ENCODE measurements around the gene TRMT1.

The TRMT1 gene

GRCh38 chr19:13112555-13112954 is 4.0 kb downstream of the TRMT1 start:
- Histone ChIP-seq H3K27me3 (ENCODE audit: insufficient read depth, insufficient read length) (no peaks in the 10 kb centered on the region), H3K4me1 (ENCODE audit: insufficient read depth, insufficient read length) (peaks cover 17% of the 10 kb centered on the region), H3K4me3 (ENCODE audit: insufficient read length, low read depth) (no peak overlapping the region), H3K36me3 (ENCODE audit: insufficient read depth, insufficient read length, low read length) (peaks cover 67% of the 10 kb centered on the region), H3K9ac (ENCODE audit: insufficient read length, low read depth) (no peak overlapping the region), H3K9me3 (ENCODE audit: insufficient read depth, low read length) (no peaks in the 10 kb centered on the region)
- DNase-seq (ENCODE audit: low read depth, low spot score): no peak
- TF ChIP-seq ZNF274 (IDR thresholded peaks at IDR 0.05; ENCODE audit: low read depth, low read length): no peak
- no peak for TF ChIP-seq SUZ12 (IDR thresholded peaks at IDR 0.05; ENCODE audit: extremely low read depth, insufficient read depth, insufficient read length)
- no peak for TF ChIP-seq YY1 (IDR thresholded peaks at IDR 0.05; ENCODE audit: insufficient read depth, insufficient read length)

- Histone ChIP-seq H3K36me3 (ENCODE audit: insufficient read depth, insufficient read length, low read length) (peaks cover 72% of the 10 kb centered on the region), H3K27me3 (ENCODE audit: insufficient read depth, insufficient read length) (no peaks in the 10 kb centered on the region), H3K9ac (ENCODE audit: insufficient read length, low read depth) (peak overlapping the region; percentile 21), H3K9me3 (ENCODE audit: insufficient read depth, low read length) (no peaks in the 10 kb centered on the region), H3K4me3 (ENCODE audit: insufficient read length, low read depth) (no peak overlapping the region), H3K4me1 (ENCODE audit: insufficient read depth, insufficient read length) (peaks cover 12% of the 10 kb centered on the region)
- TF ChIP-seq YY1 (IDR thresholded peaks at IDR 0.05; ENCODE audit: insufficient read depth, insufficient read length) (no peak), ZNF274 (IDR thresholded peaks at IDR 0.05; ENCODE audit: low read depth, low read length) (no peak), SUZ12 (IDR thresholded peaks at IDR 0.05; ENCODE audit: extremely low read depth, insufficient read depth, insufficient read length) (no peak)
- DNase-seq (ENCODE audit: low read depth, low spot score): no peak
These were observed 6.4 kb downstream of the TRMT1 start for GRCh38 chr19:13110099-13110610.

- H3K4me3 ChIP-seq (ENCODE audit: insufficient read length, low read depth): no peak overlapping the region
- H3K9ac ChIP-seq (ENCODE audit: insufficient read length, low read depth): no peak overlapping the region
- DNase-seq (ENCODE audit: low read depth, low spot score): no peak
- no peaks in the 10 kb centered on the region for H3K9me3 ChIP-seq (ENCODE audit: insufficient read depth, low read length)
- H3K36me3 ChIP-seq (ENCODE audit: insufficient read depth, insufficient read length, low read length): peaks cover 72% of the 10 kb centered on the region
- H3K4me1 ChIP-seq (ENCODE audit: insufficient read depth, insufficient read length): peaks cover 12% of the 10 kb centered on the region
- H3K27me3 ChIP-seq (ENCODE audit: insufficient read depth, insufficient read length): no peaks in the 10 kb centered on the region
- TF ChIP-seq ZNF274 (IDR thresholded peaks at IDR 0.05; ENCODE audit: low read depth, low read length): no peak
- no peak for TF ChIP-seq YY1 (IDR thresholded peaks at IDR 0.05; ENCODE audit: insufficient read depth, insufficient read length)
- no peak for TF ChIP-seq SUZ12 (IDR thresholded peaks at IDR 0.05; ENCODE audit: extremely low read depth, insufficient read depth, insufficient read length)
These were observed 7.0 kb downstream of the TRMT1 start for GRCh38 chr19:13109361-13110098.

- Histone ChIP-seq H3K4me3 (ENCODE audit: insufficient read length, low read depth) (no peak overlapping the region), H3K36me3 (ENCODE audit: insufficient read depth, insufficient read length, low read length) (peaks cover 52% of the 10 kb centered on the region), H3K27me3 (ENCODE audit: insufficient read depth, insufficient read length) (no peaks in the 10 kb centered on the region), H3K4me1 (ENCODE audit: insufficient read depth, insufficient read length) (peaks cover 16% of the 10 kb centered on the region), H3K9ac (ENCODE audit: insufficient read length, low read depth) (no peak overlapping the region), H3K9me3 (ENCODE audit: insufficient read depth, low read length) (no peaks in the 10 kb centered on the region)
- no peak for TF ChIP-seq ZNF274 (IDR thresholded peaks at IDR 0.05; ENCODE audit: low read depth, low read length)
- TF ChIP-seq SUZ12 (IDR thresholded peaks at IDR 0.05; ENCODE audit: extremely low read depth, insufficient read depth, insufficient read length): no peak
- no peak for TF ChIP-seq YY1 (IDR thresholded peaks at IDR 0.05; ENCODE audit: insufficient read depth, insufficient read length)
- DNase-seq (ENCODE audit: low read depth, low spot score): no peak
These were observed 11.5 kb downstream of the TRMT1 start for GRCh38 chr19:13104848-13105711.

GRCh38 chr19:13104360-13104847 is 12.1 kb downstream of the TRMT1 start:
- Histone ChIP-seq H3K9me3 (ENCODE audit: insufficient read depth, low read length) (no peaks in the 10 kb centered on the region), H3K4me3 (ENCODE audit: insufficient read length, low read depth) (no peak overlapping the region), H3K27me3 (ENCODE audit: insufficient read depth, insufficient read length) (peaks cover 2% of the 10 kb centered on the region), H3K4me1 (ENCODE audit: insufficient read depth, insufficient read length) (peaks cover 11% of the 10 kb centered on the region), H3K9ac (ENCODE audit: insufficient read length, low read depth) (no peak overlapping the region), H3K36me3 (ENCODE audit: insufficient read depth, insufficient read length, low read length) (peaks cover 45% of the 10 kb centered on the region)
- no peak for TF ChIP-seq SUZ12 (IDR thresholded peaks at IDR 0.05; ENCODE audit: extremely low read depth, insufficient read depth, insufficient read length)
- TF ChIP-seq YY1 (IDR thresholded peaks at IDR 0.05; ENCODE audit: insufficient read depth, insufficient read length): no peak
- no peak for DNase-seq (ENCODE audit: low read depth, low spot score)

- H3K4me1 ChIP-seq (ENCODE audit: insufficient read depth, insufficient read length): peaks cover 8% of the 10 kb centered on the region
- H3K27me3 ChIP-seq (ENCODE audit: insufficient read depth, insufficient read length): peaks cover 7% of the 10 kb centered on the region
- TF ChIP-seq SUZ12 (IDR thresholded peaks at IDR 0.05; ENCODE audit: extremely low read depth, insufficient read depth, insufficient read length) (no peak), YY1 (IDR thresholded peaks at IDR 0.05; ENCODE audit: insufficient read depth, insufficient read length) (no peak), ZNF274 (IDR thresholded peaks at IDR 0.05; ENCODE audit: low read depth, low read length) (no peak)
- H3K4me3 ChIP-seq (ENCODE audit: insufficient read length, low read depth): no peak overlapping the region
- H3K9me3 ChIP-seq (ENCODE audit: insufficient read depth, low read length): no peaks in the 10 kb centered on the region
- H3K9ac ChIP-seq (ENCODE audit: insufficient read length, low read depth): no peak overlapping the region
- H3K36me3 ChIP-seq (ENCODE audit: insufficient read depth, insufficient read length, low read length): peaks cover 38% of the 10 kb centered on the region
- DNase-seq (ENCODE audit: low read depth, low spot score): no peak
These were observed 12.8 kb downstream of the TRMT1 start for GRCh38 chr19:13103581-13104359.
